AG04449 (cell line): ENCODE data around the gene VN1R5.

Source experiments
- CTCF ChIA-PET: fragments of 350-600 bp; formaldehyde crosslinking; extraction: SDS; loops from one replicate; lab custom pipeline; 2021; ENCODE audit warnings: antibody characterized with exemption; lab: Yijun Ruan, JAX
- POLR2A ChIA-PET: fragments of 400-600, 350-600 bp; formaldehyde crosslinking; extraction: SDS; loops from one replicate; lab custom pipeline; 2020; ENCODE audit warnings: antibody characterized with exemption, inconsistent platforms; lab: Yijun Ruan, JAX
- DNase-seq: peaks from one replicate; pipeline ENCODE4 v3.0.0-alpha.2; 2010; ENCODE audit warnings: low read depth, low spot score
- H3K4me3 ChIP-seq: 2 replicates; pipeline ENCODE4 v1.5.1; 2011; ENCODE audit warnings: low read depth, mild to moderate bottlenecking, control low read depth, low read length
- CTCF ChIP-seq: IDR thresholded peaks from one replicate; pipeline ENCODE4 v1.5.1; 2011; ENCODE audit warnings: mild to moderate bottlenecking, moderate library complexity, low read length, control low read depth, inconsistent platforms; ENCODE audit not compliant: insufficient read depth; ENCODE audit errors: missing control alignments

The VN1R5 gene

GRCh38 chr1:247228133-247228532 lies 27.7 kb upstream of the VN1R5 start:
- TF ChIP-seq CTCF = no peak
- no peak overlapping the region for H3K4me3 ChIP-seq
- CTCF ChIA-PET = no interaction called here
- no peak for DNase-seq
- POLR2A ChIA-PET = no interaction called here

GRCh38 chr1:247241691-247242090 lies 14.2 kb upstream of the VN1R5 start:
- no peak for TF ChIP-seq CTCF
- POLR2A ChIA-PET = no interaction called here
- no peak overlapping the region for H3K4me3 ChIP-seq
- DNase-seq = no peak
- CTCF ChIA-PET = no interaction called here

- no peak overlapping the region for H3K4me3 ChIP-seq
- ChIA-PET POLR2A (no interaction called here), CTCF (no interaction called here)
- DNase-seq = no peak
- no peak for TF ChIP-seq CTCF
These were observed 12.2 kb upstream of the VN1R5 start for GRCh38 chr1:247243524-247244137.

GRCh38 chr1:247246325-247247115 lies 9.4 kb upstream of the VN1R5 start:
- ChIA-PET POLR2A (no interaction called here), CTCF (no interaction called here)

GRCh38 chr1:247247568-247247967 lies 8.3 kb upstream of the VN1R5 start:
- no peak overlapping the region for H3K4me3 ChIP-seq
- POLR2A ChIA-PET = no interaction called here
- TF ChIP-seq CTCF = no peak
- DNase-seq = no peak
- CTCF ChIA-PET = no interaction called here

More at GRCh38 chr1:247246325-247247115, 9.4 kb upstream of the VN1R5 start:
- no peak for DNase-seq
- no peak for TF ChIP-seq CTCF
- no peak overlapping the region for H3K4me3 ChIP-seq

- no peak for DNase-seq
- TF ChIP-seq CTCF = no peak
- no peak overlapping the region for H3K4me3 ChIP-seq
- CTCF ChIA-PET = no interaction called here
- POLR2A ChIA-PET = no interaction called here
These were observed 10.2 kb downstream of the VN1R5 start for GRCh38 chr1:247266053-247266452.
